PC-3 (cell line): ENCODE results near the gene CPO.

ENCODE experiments used
- CTCF ChIP-seq: fragments of 300-600 bp; sonication (generic); conservative IDR thresholded peaks from 2 replicates; pipeline ENCODE4 v1.5.1; 2017; ENCODE audit warnings: antibody characterized with exemption, low read depth, mild to moderate bottlenecking, low read length
- EZH2 ChIP-seq: fragments of 300-600 bp; sonication (generic); IDR thresholded peaks from one replicate; pipeline ENCODE4 v1.6.1; 2017; ENCODE audit warnings: antibody characterized with exemption, mild to moderate bottlenecking, low read length; ENCODE audit not compliant: unreplicated experiment

DNA sequence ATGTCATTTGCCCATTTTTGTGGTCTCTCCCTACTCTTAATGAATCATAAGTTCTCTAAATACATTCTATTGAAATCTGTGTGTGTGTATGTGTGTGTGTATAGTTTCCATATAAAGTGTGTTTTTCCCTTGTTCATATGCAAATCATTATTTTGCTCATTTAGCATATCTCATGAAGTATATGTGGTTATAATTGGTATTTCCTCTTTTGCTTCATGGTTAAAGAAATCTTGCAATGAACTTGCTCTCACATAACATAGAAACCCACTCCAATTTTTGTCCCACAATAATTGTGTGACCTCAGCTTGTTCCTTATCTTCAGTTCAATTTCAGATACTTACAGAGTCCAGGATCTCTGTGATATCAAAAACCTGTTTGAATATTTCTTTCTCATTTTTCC lies 1.2 kb downstream of the CPO start:
- no peak for TF ChIP-seq CTCF
- TF ChIP-seq EZH2: no peak
